ENCODE measurements around the gene MUCL1. TPM values are rescaled to one million over a fixed set of nuclear protein-coding genes. Genes with fewer than 3 reads are reported as not detected.

Gene MUCL1
- total RNA-seq, 1 experiment from 2014 or later, result not detected

DNA sequence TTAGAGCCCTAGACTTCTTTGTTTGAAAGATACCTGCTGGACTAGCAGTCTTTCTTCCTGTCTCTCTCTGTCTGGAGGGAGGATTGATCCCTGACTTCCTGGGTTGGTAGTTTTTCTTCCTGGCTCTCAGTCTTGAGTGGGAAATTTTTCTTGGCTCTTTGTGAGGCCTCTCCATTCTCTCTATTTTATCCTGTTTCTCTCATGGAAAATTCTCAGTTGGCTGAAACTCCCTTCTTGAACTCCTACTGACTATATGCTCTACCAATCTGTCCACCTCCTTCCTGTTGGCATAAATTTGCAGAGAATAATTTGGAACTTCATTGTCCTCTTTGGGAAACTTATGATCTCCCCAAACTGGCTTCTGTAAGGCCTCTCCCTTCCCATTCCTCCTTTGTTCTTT is 24.1 kb upstream of the MUCL1 start:
- in situ Hi-C loops (cut with HindIII; ENCODE audit: low pct_unique_long_range_greater_than_20kb, low sequenced_read_pairs) (no loop called here), intact Hi-C loops (cut with micrococcal nuclease; ENCODE audit: unreplicated experiment) (no loop called here)
- ATAC-seq (no peak), DNase-seq (ENCODE audit: low read depth, low spot score) (no peak)
- Histone ChIP-seq H3K9me3 (ENCODE audit: control insufficient read depth, insufficient read depth, low read depth, low read length) (no peaks in the 10 kb centered on the region), H3K36me3 (ENCODE audit: control insufficient read depth, insufficient read depth, low read length) (no peaks in the 10 kb centered on the region), H3K4me3 (ENCODE audit: low read depth in 2 of 2, low read length in 2 of 2) (no peak overlapping the region), H3K27me3 (ENCODE audit: control insufficient read depth, insufficient read depth, low read length) (no peaks in the 10 kb centered on the region), H3K4me1 (ENCODE audit: control insufficient read depth, insufficient read depth, low read length) (no peaks in the 10 kb centered on the region), H3K27ac (ENCODE audit: low read length) (no peak overlapping the region)
- CTCF ChIA-PET, result no interaction called here
- no TSS peak for BruUV-seq (replicated peaks)
- TF ChIP-seq CTCF (IDR thresholded peaks at IDR 0.05) (no peak), POLR2AphosphoS5 (IDR thresholded peaks at IDR 0.05; ENCODE audit: low read depth, low read length) (no peak), REST (IDR thresholded peaks at IDR 0.05; ENCODE audit: insufficient read depth in 1 of 2, low read depth in 2 of 2, low read length in 1 of 2) (no peak), SIN3A (IDR thresholded peaks at IDR 0.05; ENCODE audit: borderline replicate concordance, insufficient read depth, low read depth, low read length) (no peak), TCF7L2 (IDR thresholded peaks at IDR 0.05; ENCODE audit: low read depth, low read length) (no peak)
- POLR2A ChIA-PET, result no interaction called here

GRCh38 chr12:54831631-54832030 is 22.7 kb upstream of the MUCL1 start:
- intact Hi-C loops (cut with micrococcal nuclease; ENCODE audit: unreplicated experiment) (no loop called here), in situ Hi-C loops (cut with HindIII; ENCODE audit: low pct_unique_long_range_greater_than_20kb, low sequenced_read_pairs) (no loop called here)
- Histone ChIP-seq H3K4me1 (ENCODE audit: control insufficient read depth, insufficient read depth, low read length) (no peaks in the 10 kb centered on the region), H3K27me3 (ENCODE audit: control insufficient read depth, insufficient read depth, low read length) (no peaks in the 10 kb centered on the region), H3K27ac (ENCODE audit: low read length) (no peak overlapping the region), H3K36me3 (ENCODE audit: control insufficient read depth, insufficient read depth, low read length) (no peaks in the 10 kb centered on the region), H3K4me3 (ENCODE audit: low read depth in 2 of 2, low read length in 2 of 2) (no peak overlapping the region), H3K9me3 (ENCODE audit: control insufficient read depth, insufficient read depth, low read depth, low read length) (no peaks in the 10 kb centered on the region)
- POLR2A ChIA-PET, result no interaction called here
- no TSS peak for BruUV-seq (replicated peaks)
- CTCF ChIA-PET, result no interaction called here
- DNase-seq (ENCODE audit: low read depth, low spot score), result no peak
- TF ChIP-seq REST (IDR thresholded peaks at IDR 0.05; ENCODE audit: insufficient read depth in 1 of 2, low read depth in 2 of 2, low read length in 1 of 2) (no peak), TCF7L2 (IDR thresholded peaks at IDR 0.05; ENCODE audit: low read depth, low read length) (no peak), SIN3A (IDR thresholded peaks at IDR 0.05; ENCODE audit: borderline replicate concordance, insufficient read depth, low read depth, low read length) (no peak), POLR2AphosphoS5 (IDR thresholded peaks at IDR 0.05; ENCODE audit: low read depth, low read length) (no peak), CTCF (IDR thresholded peaks at IDR 0.05) (no peak)
- no peak for ATAC-seq

All from Panc1 (cell line).